ENCODE results near the gene MARCHF4.

GRCh38 chr2:216405588-216405987 lies 33.3 kb upstream of the MARCHF4 start:
- TF ChIP-seq CTCF (conservative IDR thresholded peaks at IDR 0.05; ENCODE audit: low read depth, low read length) = no peak
- no peak for TF ChIP-seq EZH2 (IDR thresholded peaks at IDR 0.05; ENCODE audit: low read length, unreplicated experiment)
- no peak for TF ChIP-seq EZH2phosphoT487 (IDR thresholded peaks at IDR 0.05; ENCODE audit: borderline replicate concordance, low read length)

All from PC-3 (cell line).